Kasumi-1 (cell line): ENCODE results near the gene TDRD1.

Source experiments
- DNase-seq, 2 experiments: peaks; one replicate each; lab custom pipeline; 2025; lab: John Stamatoyannopoulos, UW

The TDRD1 gene

GRCh38 chr10:114176511-114176910, 2.6 kb upstream of the TDRD1 start:
- no peak for DNase-seq

- DNase-seq = no peak
Observed at GRCh38 chr10:114179747-114180146, 594 bp downstream of the TDRD1 start.

- no peak for DNase-seq
Observed at GRCh38 chr10:114180937-114181336, 1.8 kb downstream of the TDRD1 start.

- DNase-seq = no peak
Observed at GRCh38 chr10:114181971-114182370, 2.8 kb downstream of the TDRD1 start.

- no peak for DNase-seq
Observed at GRCh38 chr10:114183563-114183962, 4.4 kb downstream of the TDRD1 start.

- DNase-seq = no peak
Observed at GRCh38 chr10:114184276-114184675, 5.1 kb downstream of the TDRD1 start.

GRCh38 chr10:114188001-114188400, 8.8 kb downstream of the TDRD1 start:
- no peak for DNase-seq

GRCh38 chr10:114188900-114189299, 9.7 kb downstream of the TDRD1 start:
- DNase-seq = no peak

GRCh38 chr10:114189700-114190099, 10.5 kb downstream of the TDRD1 start:
- DNase-seq = no peak

- no peak for DNase-seq
Observed at GRCh38 chr10:114195079-114195478, 15.9 kb downstream of the TDRD1 start.

- no peak for DNase-seq
Observed at GRCh38 chr10:114199239-114199638, 20.1 kb downstream of the TDRD1 start.

- no peak for DNase-seq
Observed at GRCh38 chr10:114202812-114203211, 23.7 kb downstream of the TDRD1 start.

GRCh38 chr10:114206902-114207301, 27.7 kb downstream of the TDRD1 start:
- no peak for DNase-seq

- DNase-seq = no peak
Observed at GRCh38 chr10:114207349-114207748, 28.2 kb downstream of the TDRD1 start.

GRCh38 chr10:114208351-114208750, 29.2 kb downstream of the TDRD1 start:
- DNase-seq = no peak

GRCh38 chr10:114212153-114212552, 33.0 kb downstream of the TDRD1 start:
- DNase-seq = no peak

GRCh38 chr10:114215033-114215432, 35.9 kb downstream of the TDRD1 start:
- no peak for DNase-seq

GRCh38 chr10:114220281-114220680, 41.1 kb downstream of the TDRD1 start:
- no peak for DNase-seq

GRCh38 chr10:114221235-114221634, 42.1 kb downstream of the TDRD1 start:
- DNase-seq = no peak

- no peak for DNase-seq
Observed at GRCh38 chr10:114223066-114223465, 43.9 kb downstream of the TDRD1 start.

- DNase-seq = no peak
Observed at GRCh38 chr10:114228156-114228555, 49.0 kb downstream of the TDRD1 start.

- no peak for DNase-seq
Observed at GRCh38 chr10:114232561-114233176, 53.5 kb downstream of the TDRD1 start.

GRCh38 chr10:114233482-114233881, 54.3 kb downstream of the TDRD1 start:
- no peak for DNase-seq

- DNase-seq = no peak
Observed at GRCh38 chr10:114234132-114234531, 55.0 kb downstream of the TDRD1 start.
